NCI-H2196 treated with DMSO at 0.1 percent for 48 hours (cell line): Measurements from ENCODE around the gene NCKIPSD.

Source experiments
- DNase-seq: peaks from one replicate; lab custom pipeline; 2025; ENCODE audit not compliant: unreplicated experiment; lab: John Stamatoyannopoulos, UW

The NCKIPSD gene

DNA sequence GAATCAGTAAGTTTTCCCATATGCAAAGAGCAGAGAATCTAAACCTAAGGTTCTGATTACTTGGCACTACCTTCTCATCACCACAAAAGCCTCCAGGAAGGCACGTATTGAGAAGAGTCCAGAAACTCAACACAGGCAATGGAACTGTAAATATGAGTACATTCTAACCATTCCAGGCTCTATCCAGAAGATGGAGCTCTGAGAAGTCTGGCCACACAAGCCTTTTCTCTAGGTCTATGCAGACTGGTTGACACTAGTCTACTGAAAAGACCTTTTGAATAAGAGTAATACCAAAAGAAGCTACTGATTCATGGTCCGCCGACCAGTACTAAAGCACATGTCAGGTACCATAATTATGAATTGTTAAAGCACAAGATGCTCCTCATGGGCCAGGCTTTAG lies 12.2 kb upstream of the NCKIPSD start:
- no peak for DNase-seq

DNA sequence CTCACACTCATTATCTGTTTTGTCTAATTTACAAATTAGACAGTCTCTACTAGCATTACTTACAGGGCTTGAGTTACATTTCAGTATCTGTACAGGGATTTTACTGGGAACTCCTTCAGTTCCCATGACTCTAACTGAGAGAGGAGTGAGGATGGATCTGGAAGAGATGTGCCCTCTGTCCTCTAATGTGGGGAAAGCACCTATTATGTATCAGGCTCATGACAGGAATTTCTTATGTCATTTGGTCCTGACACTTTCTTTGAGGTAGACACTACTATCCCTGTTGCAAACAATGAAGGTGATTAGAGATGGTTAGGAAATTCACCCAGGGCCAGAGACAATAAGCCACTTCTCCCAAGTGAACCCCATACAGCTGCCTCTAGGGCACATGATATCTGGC lies 10.9 kb upstream of the NCKIPSD start:
- DNase-seq: no peak

DNA sequence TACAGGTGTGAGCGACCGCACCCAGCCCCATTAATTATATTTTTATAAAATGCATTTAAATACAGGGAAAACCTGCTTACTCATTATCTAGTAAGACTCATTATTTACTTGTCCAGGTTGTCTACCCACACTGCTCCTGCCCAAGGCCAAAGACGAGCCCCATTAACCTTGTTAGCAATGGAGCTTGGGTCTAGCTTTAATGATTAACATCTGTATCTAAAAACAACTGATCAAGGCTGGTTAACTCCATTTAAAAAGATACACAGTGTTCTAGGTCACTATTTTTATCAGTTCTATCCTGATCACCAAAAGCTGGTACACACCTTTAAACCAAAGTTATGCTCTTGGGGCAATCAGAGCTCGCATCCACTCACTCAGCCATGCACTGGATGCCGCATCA lies 10.4 kb upstream of the NCKIPSD start:
- no peak for DNase-seq

DNA sequence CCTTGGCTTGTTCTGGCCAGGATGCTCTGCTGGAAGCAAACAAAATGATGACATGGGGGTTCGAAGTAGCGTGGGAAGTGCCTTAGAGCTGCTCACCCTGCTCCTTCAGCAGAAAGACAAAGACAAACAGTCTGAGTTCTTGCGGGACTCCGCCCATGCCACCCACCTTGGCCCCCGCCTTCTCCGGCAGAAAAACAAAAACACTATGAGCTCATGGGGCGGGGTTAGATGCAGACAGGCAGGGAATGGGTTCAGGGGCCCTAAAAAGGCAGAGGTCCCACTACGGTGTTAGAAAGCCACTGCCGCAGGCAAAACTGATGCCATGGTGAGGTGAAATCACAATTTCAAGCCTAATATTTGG lies 9.7 kb upstream of the NCKIPSD start:
- no peak for DNase-seq

DNA sequence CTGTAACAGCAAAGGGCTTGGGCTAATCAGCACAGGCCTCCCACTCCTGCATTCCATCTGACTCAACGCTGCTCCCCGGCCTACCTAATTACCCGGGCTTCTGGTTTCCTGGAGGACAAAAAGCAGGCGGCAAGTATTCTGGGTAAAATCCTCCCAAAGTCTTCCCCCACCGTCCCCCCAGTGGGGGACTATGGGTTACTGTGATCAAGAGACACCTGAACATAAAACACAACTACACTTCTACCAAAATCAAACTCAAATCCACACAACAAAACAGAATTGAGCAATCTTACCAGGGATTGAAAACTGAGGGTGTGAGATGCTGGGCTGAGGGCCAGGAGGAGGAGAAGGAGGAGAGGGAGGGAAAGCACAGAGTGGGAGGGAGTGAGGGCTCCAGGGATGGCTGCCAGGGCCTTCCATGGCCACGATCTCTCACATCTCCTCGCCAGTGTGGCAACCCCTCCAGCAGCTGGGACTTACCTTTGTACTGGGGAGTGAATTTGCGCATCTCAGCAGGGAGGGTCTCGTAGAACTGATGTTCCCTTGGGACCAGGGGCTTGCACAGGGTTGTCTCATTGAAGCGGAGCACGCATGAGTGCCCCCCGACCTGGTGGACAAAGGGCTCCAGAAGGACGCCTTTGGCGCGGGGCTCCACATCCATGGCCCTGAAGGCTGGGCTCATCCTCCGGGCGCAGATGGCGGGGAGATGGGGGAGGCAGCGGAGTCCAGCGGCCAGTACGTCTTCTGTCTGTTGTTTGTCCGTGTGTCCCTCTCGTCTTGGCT lies 9.1 kb upstream of the NCKIPSD start:
- no peak for DNase-seq

DNA sequence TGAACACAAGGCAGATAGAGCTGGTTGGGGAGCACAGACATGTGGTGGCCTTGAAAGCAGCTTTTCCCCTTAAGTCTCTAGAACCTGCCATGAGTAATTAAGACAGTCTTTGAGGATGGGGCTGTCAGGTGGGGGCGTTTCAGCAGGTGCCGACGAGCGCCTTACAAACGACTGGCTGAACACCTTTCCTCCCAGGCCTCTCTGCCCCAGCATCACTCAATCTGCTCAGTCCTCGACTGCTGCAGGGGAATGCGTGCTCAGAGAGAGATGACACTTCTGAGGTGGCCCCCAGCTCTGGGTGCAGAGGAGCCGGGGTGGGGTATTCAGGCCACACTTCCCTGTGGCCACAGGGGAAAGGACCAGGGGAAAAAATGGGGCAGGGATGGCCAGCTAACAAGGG lies 8.1 kb upstream of the NCKIPSD start:
- DNase-seq: no peak

DNA sequence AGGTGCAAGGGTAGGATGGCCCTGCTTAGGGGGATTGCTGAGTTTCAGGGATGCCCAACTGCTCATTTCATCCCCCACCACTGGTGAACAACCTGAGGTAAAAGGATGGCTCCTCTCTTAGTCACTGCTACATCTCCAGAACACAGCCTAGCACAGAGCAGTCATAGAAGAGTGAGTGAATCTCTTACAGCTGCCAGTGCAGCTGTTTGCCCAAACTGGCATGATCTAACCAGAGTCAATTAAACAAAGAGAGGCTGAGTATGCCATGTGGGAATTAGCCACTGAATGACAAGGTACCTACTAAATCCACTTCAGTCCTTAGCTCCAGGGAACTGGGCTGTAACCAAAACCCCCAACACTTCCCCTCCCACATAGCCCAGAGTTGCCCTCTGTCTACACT lies 6.8 kb upstream of the NCKIPSD start:
- DNase-seq: no peak

DNA sequence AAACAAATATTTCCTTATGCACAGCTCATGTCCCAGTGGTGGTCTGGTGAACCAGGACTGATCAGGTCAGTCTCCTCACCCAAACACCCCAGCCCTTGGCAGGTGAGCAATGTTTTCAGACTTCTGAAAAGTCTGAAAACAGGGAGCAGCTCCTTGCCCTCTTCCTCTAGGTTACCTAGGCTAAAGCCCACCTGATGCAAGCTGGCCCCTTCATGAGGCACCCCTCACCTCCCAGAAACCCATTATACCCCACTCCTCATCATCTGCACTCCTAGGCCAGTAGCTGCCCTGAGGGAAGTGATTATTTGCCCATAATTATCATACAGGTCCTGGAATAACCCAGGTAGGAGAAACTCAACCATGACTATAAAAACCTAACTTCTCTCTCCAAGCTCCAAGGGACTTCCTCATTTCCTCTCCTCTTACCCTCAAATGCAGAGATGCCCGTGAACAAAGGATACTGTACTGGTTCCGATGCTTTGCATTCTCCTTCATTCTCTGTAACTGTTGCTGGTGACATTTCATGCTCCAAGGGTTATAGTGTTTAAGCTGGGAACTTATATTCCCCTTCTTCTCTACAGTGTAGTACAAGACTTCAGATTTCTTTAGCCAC lies 5.2 kb upstream of the NCKIPSD start:
- no peak for DNase-seq

DNA sequence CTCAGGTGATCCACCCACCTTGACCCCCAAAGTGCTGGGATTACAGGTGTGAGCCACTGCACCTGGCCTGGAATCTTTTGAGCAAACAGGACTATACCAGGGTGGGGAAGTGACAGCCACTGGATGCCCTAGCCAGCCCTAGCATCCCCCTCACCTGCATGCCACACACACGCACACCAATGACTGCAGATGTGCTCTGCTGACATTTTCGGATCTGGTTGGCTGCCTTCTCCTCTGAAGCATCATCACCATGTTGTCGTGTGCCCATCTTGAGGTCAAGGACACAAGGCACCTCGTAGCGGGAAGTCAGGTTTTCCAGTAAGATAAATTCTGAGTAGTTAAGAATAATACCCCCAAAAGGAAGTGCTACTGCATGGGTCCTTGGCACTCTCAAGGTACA lies 3.7 kb upstream of the NCKIPSD start:
- no peak for DNase-seq

DNA sequence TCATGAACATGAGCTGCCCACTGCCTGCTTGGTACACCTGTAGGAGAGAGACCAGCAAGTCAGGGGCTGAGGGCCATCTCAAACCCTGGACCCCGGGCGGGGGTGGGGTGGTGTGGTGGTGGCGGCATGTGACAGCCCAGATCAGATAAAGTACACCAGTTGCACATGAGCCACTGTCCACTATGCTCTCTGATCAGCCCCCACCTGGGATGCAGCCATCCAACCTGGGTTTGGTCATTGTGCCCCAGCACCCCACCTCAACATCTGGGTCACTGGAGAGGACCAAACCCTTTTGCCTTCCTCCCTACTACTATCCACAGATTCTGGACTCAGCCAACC lies 3.0 kb upstream of the NCKIPSD start:
- DNase-seq: no peak

DNA sequence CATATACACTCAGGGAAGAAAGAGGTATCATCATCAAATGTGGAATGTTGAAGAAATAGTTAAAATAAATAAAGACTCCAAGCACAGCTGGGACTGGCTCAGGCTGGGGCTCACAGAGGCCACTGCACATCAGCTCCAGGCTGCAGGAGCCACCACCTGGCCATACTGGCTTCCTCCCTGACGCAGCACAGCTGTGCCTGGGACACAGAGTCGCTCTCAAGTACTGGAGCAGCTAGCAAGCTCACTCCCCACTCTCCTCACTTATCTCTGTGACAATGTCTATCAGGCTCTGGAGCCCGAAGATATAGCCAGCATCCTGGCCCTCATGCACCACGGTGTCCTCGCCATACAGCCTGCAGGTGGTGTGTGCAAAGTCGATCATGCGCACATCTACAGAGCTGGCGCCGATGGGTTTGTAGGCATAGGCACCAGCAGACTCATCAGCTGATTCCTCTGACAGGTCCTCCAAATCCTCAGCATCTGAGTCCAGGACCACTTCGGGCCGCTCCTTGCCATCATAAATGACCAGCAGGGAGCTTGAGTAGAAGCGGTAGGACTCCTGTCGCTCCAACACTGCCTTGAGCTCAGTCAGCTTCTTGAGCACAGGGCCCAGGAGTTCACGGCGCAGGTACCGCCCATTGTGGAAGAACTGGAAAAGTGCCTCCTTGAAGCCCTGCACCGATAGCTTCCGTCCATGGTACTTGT lies 2.5 kb upstream of the NCKIPSD start:
- no peak for DNase-seq

DNA sequence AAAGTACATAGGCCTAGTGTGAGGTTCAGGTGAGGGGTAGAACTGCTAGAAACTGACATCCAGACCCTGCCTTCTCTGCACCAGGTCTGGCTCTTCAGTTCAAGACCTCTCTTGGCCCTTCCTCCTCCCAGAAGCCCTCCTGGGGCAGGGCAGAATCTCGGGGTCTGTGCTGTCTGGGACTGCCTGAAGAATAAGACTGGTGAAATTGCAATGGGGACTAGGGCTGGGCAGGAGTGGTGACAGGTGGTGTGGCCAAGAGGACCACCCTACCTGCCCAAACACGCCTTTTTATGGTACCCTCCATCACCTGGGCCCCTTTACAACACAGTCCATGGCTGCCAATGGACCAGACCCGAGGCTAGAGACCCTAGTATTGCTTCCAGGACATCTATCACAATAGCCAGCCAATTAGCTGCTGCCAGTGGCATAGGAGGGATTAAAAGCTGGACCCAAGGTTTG lies 1.5 kb upstream of the NCKIPSD start:
- no peak for DNase-seq

DNA sequence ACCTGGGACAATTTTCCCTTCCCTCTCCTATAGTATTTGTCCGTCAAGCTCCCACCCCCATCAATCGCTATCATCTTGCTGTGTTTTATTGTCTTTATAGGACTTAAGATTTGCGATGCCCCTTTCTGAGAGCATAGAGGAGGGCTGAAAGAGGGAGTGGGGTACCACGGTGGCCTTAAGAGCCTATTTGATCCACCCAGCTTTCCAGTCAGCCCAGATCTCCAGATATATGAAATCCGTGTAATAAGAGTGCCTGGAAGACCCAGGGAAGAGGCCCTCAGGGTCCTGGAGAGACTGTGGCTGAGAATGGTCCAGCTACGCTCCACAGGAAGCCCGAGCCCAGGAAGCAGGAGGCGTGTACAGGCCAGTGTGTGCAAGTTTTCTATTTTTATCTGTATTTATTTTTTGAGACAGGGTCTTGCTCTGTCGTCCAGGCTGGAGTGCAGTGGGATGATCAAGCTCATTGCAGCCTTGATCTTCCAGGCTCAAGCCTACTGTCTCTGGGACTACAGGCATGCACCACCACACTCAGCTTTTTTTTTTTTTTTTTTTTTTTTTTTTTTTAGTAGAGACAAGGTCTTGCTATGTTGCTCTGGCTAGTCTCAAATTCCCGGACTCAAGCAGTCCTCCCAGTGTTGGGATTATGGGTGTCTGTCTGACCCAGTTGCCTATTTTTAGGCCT lies 964 bp upstream of the NCKIPSD start:
- no peak for DNase-seq

DNA sequence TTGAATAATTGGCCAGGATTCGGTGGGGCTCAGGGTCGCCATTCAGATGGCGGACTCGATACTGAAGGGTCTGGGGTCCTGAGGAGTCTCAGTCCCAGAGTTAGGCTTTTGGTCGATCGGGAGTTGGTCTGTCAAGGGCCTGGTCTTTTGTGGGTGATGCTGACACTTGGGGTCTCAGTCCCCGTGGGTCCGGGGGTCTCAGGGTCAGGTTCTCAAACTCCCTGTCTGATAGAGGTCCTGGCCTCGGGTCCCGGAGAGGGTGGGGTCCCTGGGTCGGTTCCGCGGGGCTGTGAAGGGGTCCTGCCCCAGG lies 467 bp downstream of the NCKIPSD start:
- DNase-seq: no peak

DNA sequence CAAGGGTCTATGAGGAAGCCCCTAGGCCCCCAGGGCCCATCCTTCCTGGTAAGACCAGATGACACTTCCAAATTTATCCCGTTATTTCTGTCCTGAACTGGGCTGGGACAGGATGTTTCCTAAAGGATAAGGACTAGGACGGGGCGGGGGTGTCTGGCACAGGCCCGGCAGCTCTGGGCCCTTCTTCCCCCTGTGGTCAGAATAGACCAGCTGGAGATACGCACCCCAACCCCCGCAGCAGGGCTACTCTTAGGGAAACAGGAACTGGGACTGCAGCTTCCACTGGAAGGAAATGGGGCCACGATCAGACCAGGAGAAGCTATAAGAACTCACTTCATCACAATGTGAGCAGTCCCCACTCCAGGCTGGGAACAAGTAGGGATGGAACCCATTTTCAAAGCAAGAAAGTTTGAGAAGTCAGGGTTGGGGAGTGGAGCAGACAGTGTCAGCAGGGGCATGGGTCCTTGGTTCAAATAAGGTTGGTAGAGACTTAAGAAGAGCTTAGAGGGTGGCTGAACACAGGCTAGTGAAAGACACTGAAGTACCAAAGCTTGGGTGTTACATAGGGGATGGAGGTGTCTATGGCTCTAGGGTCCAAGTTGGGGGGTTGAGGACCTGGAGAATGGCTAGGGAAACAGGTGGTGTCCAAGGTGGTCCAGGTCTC lies 1.1 kb downstream of the NCKIPSD start:
- no peak for DNase-seq

DNA sequence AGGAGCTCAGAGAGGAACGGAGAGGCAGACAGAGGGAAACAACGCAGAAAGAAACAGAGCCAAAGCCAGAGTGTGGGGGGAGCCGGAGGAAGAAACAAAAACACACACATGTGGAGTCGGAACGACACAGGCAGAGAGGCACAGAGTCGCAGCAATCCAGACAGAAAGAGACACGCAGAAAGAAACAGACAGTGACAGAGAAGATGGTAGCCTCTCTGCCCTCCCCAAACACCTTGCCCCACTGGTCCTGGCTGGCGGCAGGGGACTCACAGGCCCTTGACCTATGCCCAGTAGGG lies 1.7 kb downstream of the NCKIPSD start:
- no peak for DNase-seq

DNA sequence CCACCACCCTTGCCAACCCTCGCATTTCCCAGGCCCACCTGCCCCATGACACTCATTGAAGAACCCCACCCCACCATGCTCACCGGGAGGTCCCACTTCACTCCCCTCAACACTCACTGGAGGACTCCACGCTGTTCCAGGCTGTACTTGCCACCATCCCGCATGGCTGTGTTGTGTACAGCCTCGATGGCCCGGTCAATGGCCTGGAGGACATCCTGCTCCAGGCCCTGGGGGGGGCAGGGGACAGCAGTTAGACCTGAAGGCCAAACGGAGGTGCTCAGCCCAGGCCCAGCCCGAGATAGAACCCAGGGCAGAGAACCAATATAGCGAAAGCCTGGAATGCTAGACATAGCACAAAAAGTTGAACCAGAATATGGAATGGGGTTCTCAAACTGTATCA lies 2.9 kb downstream of the NCKIPSD start:
- DNase-seq: no peak

DNA sequence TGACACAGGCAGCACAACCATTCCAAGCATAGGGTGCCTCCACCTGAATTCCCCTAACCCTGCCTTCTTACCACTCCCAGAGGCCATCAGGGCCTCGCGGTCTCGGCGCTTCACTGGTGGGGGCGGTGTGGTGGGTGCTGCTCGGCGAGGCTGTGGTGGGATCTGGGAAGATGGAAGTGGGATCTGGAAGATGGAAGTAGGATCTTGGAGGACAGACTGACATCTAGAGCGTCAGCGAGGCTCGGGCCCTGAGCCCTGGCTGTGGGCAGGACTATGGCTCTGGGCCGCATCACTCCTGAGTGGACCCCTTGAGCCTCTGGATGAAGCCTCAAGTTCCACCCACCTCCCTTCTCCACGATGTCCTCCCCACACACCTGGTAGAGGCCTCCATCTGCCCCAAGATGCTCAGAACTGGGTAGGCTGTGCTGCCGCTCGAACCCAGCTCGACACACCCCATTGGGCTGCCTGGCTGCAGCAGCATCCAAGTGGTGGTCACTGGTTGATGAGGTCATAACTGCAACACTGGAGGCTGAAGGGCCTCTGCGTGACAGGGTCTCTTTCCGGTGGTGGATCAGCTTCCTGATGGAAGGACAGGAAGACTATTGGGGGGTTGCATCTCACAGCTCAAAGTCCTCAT lies 3.6 kb downstream of the NCKIPSD start:
- no peak for DNase-seq

DNA sequence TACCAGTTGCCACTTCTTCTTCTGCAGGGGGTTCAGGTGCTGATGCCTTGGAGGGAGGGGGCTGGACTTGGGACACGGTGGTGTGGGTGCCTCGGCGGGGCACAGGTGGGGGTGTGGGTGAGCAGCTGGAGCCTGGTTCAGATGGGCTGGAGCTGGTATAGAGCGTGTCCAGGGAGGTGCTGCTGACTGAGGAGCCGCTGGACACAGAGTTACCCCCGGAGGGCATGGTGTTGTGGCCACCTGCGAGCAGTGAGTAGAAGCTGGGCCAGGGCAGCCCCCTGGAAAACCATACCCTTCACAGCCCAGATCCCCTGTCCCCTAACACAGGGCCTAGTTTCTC lies 4.2 kb downstream of the NCKIPSD start:
- DNase-seq: no peak

DNA sequence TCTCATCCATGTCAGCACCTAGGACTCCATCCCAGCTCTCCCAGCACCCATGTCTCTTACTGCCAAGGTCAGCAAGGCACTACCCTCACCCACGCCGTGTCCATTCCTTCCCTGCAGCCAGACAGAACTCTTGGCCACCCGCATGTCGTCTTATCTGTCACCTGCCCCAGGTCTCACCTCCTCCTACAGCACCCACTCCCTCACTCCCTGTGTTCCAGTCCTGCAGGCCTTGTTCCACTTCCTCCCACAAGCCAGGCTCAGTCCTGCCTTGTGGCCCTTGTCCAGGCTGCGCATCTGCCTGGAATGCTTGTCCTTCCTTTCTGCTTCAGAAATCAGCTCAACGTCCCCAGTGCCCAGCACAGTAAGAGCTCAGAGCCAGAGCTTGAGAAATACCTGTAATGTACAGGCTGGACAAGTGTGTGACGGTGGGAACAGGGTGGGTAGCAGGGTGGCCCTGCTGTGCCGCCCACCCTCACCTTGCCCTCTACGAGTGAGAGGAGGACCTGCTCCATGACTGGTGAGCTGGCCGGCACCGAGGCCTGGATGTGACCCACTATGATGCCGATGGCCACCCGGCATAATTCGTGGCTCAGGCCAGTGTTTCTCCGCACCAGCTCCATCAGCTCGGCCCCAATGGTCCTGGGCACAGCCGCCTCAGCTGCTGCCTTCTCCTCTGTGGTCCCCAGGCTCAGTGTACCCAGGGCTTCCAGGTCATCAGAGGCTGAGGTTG lies 4.7 kb downstream of the NCKIPSD start:
- no peak for DNase-seq
